C4-2B (cell line): ENCODE results near the gene CLEC2L.

ENCODE experiments used
- H3K27ac ChIP-seq: fragments of 450-650 bp; 2 replicates; pipeline ENCODE4 v1.5.1; 2017
- CTCF ChIP-seq: fragments of 450-650 bp; conservative IDR thresholded peaks from 2 replicates; pipeline ENCODE4 v1.5.1; 2017; ENCODE audit warnings: mild to moderate bottlenecking
- ZFX ChIP-seq: fragments of 450-650 bp; IDR thresholded peaks from 2 replicates; pipeline ENCODE4 v1.6.1; 2017

CLEC2L gene

GRCh38 chr7:139571651-139572050 is 48.2 kb downstream of the CLEC2L start:
- H3K27ac ChIP-seq, result no peak overlapping the region
- TF ChIP-seq CTCF (no peak), ZFX (no peak)

GRCh38 chr7:139572071-139572470 is 48.6 kb downstream of the CLEC2L start:
- TF ChIP-seq ZFX (no peak), CTCF (no peak)

GRCh38 chr7:139572704-139573385 is 49.4 kb downstream of the CLEC2L start:
- TF ChIP-seq CTCF, result no peak
- TF ChIP-seq ZFX, result no peak
- H3K27ac ChIP-seq, result no peak overlapping the region

More at GRCh38 chr7:139572071-139572470, 48.6 kb downstream of the CLEC2L start:
- no peak overlapping the region for H3K27ac ChIP-seq

GRCh38 chr7:139573871-139574270 is 50.4 kb downstream of the CLEC2L start:
- H3K27ac ChIP-seq, result no peak overlapping the region
- TF ChIP-seq CTCF (no peak), ZFX (no peak)

- no peak overlapping the region for H3K27ac ChIP-seq
- TF ChIP-seq ZFX, result no peak
- no peak for TF ChIP-seq CTCF
These were observed 51.3 kb downstream of the CLEC2L start for GRCh38 chr7:139574618-139575337.

- H3K27ac ChIP-seq, result no peak overlapping the region
- TF ChIP-seq CTCF, result no peak
- TF ChIP-seq ZFX, result no peak
These were observed 51.8 kb downstream of the CLEC2L start for GRCh38 chr7:139575338-139575680.

- TF ChIP-seq CTCF, result no peak
- no peak overlapping the region for H3K27ac ChIP-seq
These were observed 52.9 kb downstream of the CLEC2L start for GRCh38 chr7:139576179-139576973.
